ENCODE results near the gene RAB11FIP4. TPM values are rescaled to one million over a fixed set of nuclear protein-coding genes. Genes with fewer than 3 reads are reported as not detected.

RAB11FIP4 gene
- total RNA-seq, 1 donor from 2014 or later, result 10.2 TPM

- Histone ChIP-seq H3K4me3 (peak overlapping the region; percentile 53), H3K27ac (no peak overlapping the region), H2AFZ (replicated peaks) (peak overlapping the region; percentile 85), H3K4me1 (peaks cover 32% of the 10 kb centered on the region), H3K36me3 (no peaks in the 10 kb centered on the region), H3F3A (ENCODE audit: low read depth) (peaks cover 39% of the 10 kb centered on the region), H3K9ac (no peak overlapping the region), H3K27me3 (peaks cover 88% of the 10 kb centered on the region), H3K79me2 (ENCODE audit: low read depth) (no peaks in the 10 kb centered on the region), H3K4me2 (peak overlapping the region; percentile 72), H3K9me3 (ENCODE audit: low read depth) (no peaks in the 10 kb centered on the region), H4K20me1 (ENCODE audit: low read depth) (peaks cover 38% of the 10 kb centered on the region)
- DNase-seq (ENCODE audit: low spot score), result peak; percentile 85
- Mint-ChIP-seq H3K4me1 (peaks cover 69% of the 10 kb centered on the region), H3K27ac (peak overlapping the region; percentile 87), H3K4me3 (peak overlapping the region; percentile 83), H3K36me3 (peaks cover 7% of the 10 kb centered on the region), H3K9me3 (peaks cover 7% of the 10 kb centered on the region), H3K27me3 (ENCODE audit: insufficient read depth, low read depth) (peaks cover 21% of the 10 kb centered on the region)
- TF ChIP-seq EZH2 (IDR thresholded peaks at IDR 0.05), result no peak
- peak; percentile 84 for TF ChIP-seq CTCF (IDR thresholded peaks at IDR 0.05)
Observed at GRCh38 chr17:31558748-31559583, 167.5 kb downstream of the RAB11FIP4 start.

- Histone ChIP-seq H3K27ac (no peak overlapping the region), H3K27me3 (peaks cover 80% of the 10 kb centered on the region), H3K4me3 (peak overlapping the region; percentile 53), H3K4me2 (peak overlapping the region; percentile 72), H3F3A (ENCODE audit: low read depth) (peaks cover 39% of the 10 kb centered on the region), H3K9ac (no peak overlapping the region), H2AFZ (replicated peaks) (peak overlapping the region; percentile 53), H3K9me3 (ENCODE audit: low read depth) (no peaks in the 10 kb centered on the region), H3K36me3 (no peaks in the 10 kb centered on the region), H3K4me1 (peaks cover 33% of the 10 kb centered on the region), H4K20me1 (ENCODE audit: low read depth) (peaks cover 38% of the 10 kb centered on the region), H3K79me2 (ENCODE audit: low read depth) (no peaks in the 10 kb centered on the region)
- Mint-ChIP-seq H3K36me3 (peaks cover 7% of the 10 kb centered on the region), H3K27ac (peak overlapping the region; percentile 82), H3K4me3 (peak overlapping the region; percentile 82), H3K9me3 (peaks cover 7% of the 10 kb centered on the region), H3K4me1 (peaks cover 67% of the 10 kb centered on the region), H3K27me3 (ENCODE audit: insufficient read depth, low read depth) (peaks cover 21% of the 10 kb centered on the region)
- DNase-seq (ENCODE audit: low spot score), result peak; percentile 47
- TF ChIP-seq EZH2phosphoT487 (IDR thresholded peaks at IDR 0.05), result peak; percentile 89
- TF ChIP-seq EZH2 (IDR thresholded peaks at IDR 0.05), result peak; percentile 99
- TF ChIP-seq CTCF (IDR thresholded peaks at IDR 0.05), result no peak
Observed at GRCh38 chr17:31559584-31560501, 168.4 kb downstream of the RAB11FIP4 start.

GRCh38 chr17:31560616-31561235 lies 169.3 kb downstream of the RAB11FIP4 start:
- Mint-ChIP-seq H3K4me3 (peak overlapping the region; percentile 82), H3K4me1 (peaks cover 65% of the 10 kb centered on the region), H3K9me3 (peaks cover 7% of the 10 kb centered on the region), H3K27me3 (ENCODE audit: insufficient read depth, low read depth) (peaks cover 21% of the 10 kb centered on the region), H3K36me3 (peaks cover 10% of the 10 kb centered on the region), H3K27ac (peak overlapping the region; percentile 82)
- Histone ChIP-seq H3K4me1 (peaks cover 39% of the 10 kb centered on the region), H3K27me3 (peaks cover 71% of the 10 kb centered on the region), H3K4me2 (peak overlapping the region; percentile 72), H3K4me3 (no peak overlapping the region), H3K27ac (no peak overlapping the region), H3K9me3 (ENCODE audit: low read depth) (no peaks in the 10 kb centered on the region), H3K79me2 (ENCODE audit: low read depth) (no peaks in the 10 kb centered on the region), H3K36me3 (no peaks in the 10 kb centered on the region), H3K9ac (no peak overlapping the region), H4K20me1 (ENCODE audit: low read depth) (peaks cover 38% of the 10 kb centered on the region), H3F3A (ENCODE audit: low read depth) (peaks cover 39% of the 10 kb centered on the region), H2AFZ (replicated peaks) (no peak overlapping the region)
- no peak for DNase-seq (ENCODE audit: low spot score)
- no peak for TF ChIP-seq CTCF (IDR thresholded peaks at IDR 0.05)
- TF ChIP-seq EZH2 (IDR thresholded peaks at IDR 0.05), result no peak
- no peak for TF ChIP-seq EZH2phosphoT487 (IDR thresholded peaks at IDR 0.05)

Data from neural progenitor cell (in vitro differentiated cells).